HEK293 (cell line): ENCODE results near the gene GLDC.

ENCODE experiments used
- CTCF ChIA-PET: fragments of 350-600 bp; formaldehyde crosslinking; extraction: SDS; loops from one replicate; lab custom pipeline; 2021; ENCODE audit warnings: antibody characterized with exemption; lab: Yijun Ruan, JAX
- POLR2A ChIA-PET: fragments of 300-600 bp; formaldehyde crosslinking; extraction: SDS; loops from one replicate; lab custom pipeline; 2020; ENCODE audit warnings: antibody characterized with exemption, inconsistent platforms; lab: Yijun Ruan, JAX
- H3K27ac ChIP-seq: fragments of 200-500 bp; sonication (Bioruptor generic); 2 replicates; pipeline ENCODE4 v1.5.1; 2014; ENCODE audit warnings: low read depth, low read length, control low read depth, inconsistent platforms; ENCODE audit errors: extremely low read depth
- H3K36me3 ChIP-seq, 2 experiments: fragments of 200-500 bp in 1 of 2; sonication (Bioruptor generic) in 1 of 2; 1 replicate in 1 of 2; 2 replicates in 1 of 2; pipeline ENCODE4 v1.5.1; 2014 to 2017; ENCODE audit warnings: inconsistent platforms in 2 of 2, low read length in 2 of 2; ENCODE audit not compliant: control insufficient read depth in 2 of 2, insufficient read depth in 1 of 2
- H3K4me1 ChIP-seq: fragments of 200-500 bp; sonication (Bioruptor generic); 2 replicates; pipeline ENCODE4 v1.5.1; 2014; ENCODE audit warnings: mild to moderate bottlenecking, low read length, inconsistent platforms; ENCODE audit not compliant: control insufficient read depth, insufficient read depth
- H3K4me3 ChIP-seq: 2 replicates; pipeline ENCODE4 v1.5.1; 2011; ENCODE audit warnings: low read depth, mild to moderate bottlenecking, control low read depth, low read length, moderate library complexity
- H3K9me3 ChIP-seq: fragments of 200-500 bp; sonication (Bioruptor generic); 2 replicates; pipeline ENCODE4 v1.5.1; 2014; ENCODE audit warnings: low read depth, low read length, inconsistent platforms; ENCODE audit not compliant: control insufficient read depth, insufficient read depth
- GFI1B ChIP-seq: fragments of 450-650 bp; formaldehyde crosslinking; IDR thresholded peaks from 2 replicates; pipeline ENCODE4 v1.5.1; 2016; ENCODE audit warnings: missing biosample characterization, missing genetic modification characterization
- GLI2 ChIP-seq: fragments of 450-650 bp; formaldehyde crosslinking; IDR thresholded peaks from 2 replicates; pipeline ENCODE4; 2017; ENCODE audit warnings: missing biosample characterization, missing genetic modification characterization, low read depth, borderline replicate concordance
- RBAK ChIP-seq: fragments of 450-650 bp; formaldehyde crosslinking; IDR thresholded peaks from 2 replicates; pipeline ENCODE4 v1.5.1; 2016; ENCODE audit warnings: missing biosample characterization, missing genetic modification characterization
- SP7 ChIP-seq: fragments of 450-650 bp; formaldehyde crosslinking; IDR thresholded peaks from 2 replicates; pipeline ENCODE4 v1.5.1; 2016; ENCODE audit warnings: missing biosample characterization, missing genetic modification characterization
- ZNF133 ChIP-seq: fragments of 450-650 bp; formaldehyde crosslinking; IDR thresholded peaks from 2 replicates; pipeline ENCODE4 v1.5.1; 2016; ENCODE audit warnings: missing biosample characterization, missing genetic modification characterization
- ZNF138 ChIP-seq: fragments of 450-650 bp; formaldehyde crosslinking; IDR thresholded peaks from 2 replicates; pipeline ENCODE4 v1.5.1; 2016; ENCODE audit warnings: missing biosample characterization, missing genetic modification characterization, borderline replicate concordance
- ZNF16 ChIP-seq: fragments of 450-650 bp; formaldehyde crosslinking; IDR thresholded peaks from 2 replicates; pipeline ENCODE4 v1.5.1; 2016; ENCODE audit warnings: low read depth, missing biosample characterization, missing genetic modification characterization
- ZNF175 ChIP-seq: fragments of 450-650 bp; formaldehyde crosslinking; IDR thresholded peaks from 2 replicates; pipeline ENCODE4 v1.5.1; 2016; ENCODE audit warnings: missing biosample characterization, missing genetic modification characterization
- ZNF239 ChIP-seq: fragments of 450-650 bp; formaldehyde crosslinking; IDR thresholded peaks from 2 replicates; pipeline ENCODE4 v1.5.1; 2016; ENCODE audit warnings: missing biosample characterization, missing genetic modification characterization
- ZNF433 ChIP-seq: fragments of 450-650 bp; formaldehyde crosslinking; IDR thresholded peaks from 2 replicates; pipeline ENCODE4 v1.5.1; 2016; ENCODE audit warnings: missing biosample characterization, missing genetic modification characterization, low read depth
- ZNF510 ChIP-seq: fragments of 450-650 bp; formaldehyde crosslinking; IDR thresholded peaks from 2 replicates; pipeline ENCODE4 v1.5.1; 2018; ENCODE audit warnings: mild to moderate bottlenecking, missing genetic modification characterization, missing biosample characterization; ENCODE audit not compliant: insufficient replicate concordance
- ZNF701 ChIP-seq: fragments of 450-650 bp; formaldehyde crosslinking; IDR thresholded peaks from 2 replicates; pipeline ENCODE4 v1.5.1; 2016; ENCODE audit warnings: missing biosample characterization, missing genetic modification characterization
- ZNF704 ChIP-seq: fragments of 450-650 bp; formaldehyde crosslinking; IDR thresholded peaks from 2 replicates; pipeline ENCODE4 v1.5.1; 2016; ENCODE audit warnings: missing biosample characterization, missing genetic modification characterization
- TF ChIP-seq, protein P1 (sequence below): fragments of 450-650 bp; formaldehyde crosslinking; IDR thresholded peaks from 2 replicates; pipeline ENCODE4 v1.5.1; 2016; ENCODE audit warnings: missing biosample characterization, missing genetic modification characterization, borderline replicate concordance
- TF ChIP-seq, protein P2 (sequence below): fragments of 450-650 bp; formaldehyde crosslinking; optimal IDR thresholded peaks from 2 replicates; pipeline ENCODE3; 2016; ENCODE audit warnings: missing biosample characterization, mild to moderate bottlenecking, missing genetic modification characterization
- TF ChIP-seq, protein P3 (sequence below): fragments of 450-650 bp; formaldehyde crosslinking; IDR thresholded peaks from 2 replicates; pipeline ENCODE4 v1.5.1; 2016; ENCODE audit warnings: missing biosample characterization, missing genetic modification characterization
- TF ChIP-seq, protein P4 (sequence below): fragments of 450-650 bp; formaldehyde crosslinking; IDR thresholded peaks from 2 replicates; pipeline ENCODE4 v1.5.1; 2016; ENCODE audit warnings: missing biosample characterization, missing genetic modification characterization, borderline replicate concordance

GLDC gene

DNA sequence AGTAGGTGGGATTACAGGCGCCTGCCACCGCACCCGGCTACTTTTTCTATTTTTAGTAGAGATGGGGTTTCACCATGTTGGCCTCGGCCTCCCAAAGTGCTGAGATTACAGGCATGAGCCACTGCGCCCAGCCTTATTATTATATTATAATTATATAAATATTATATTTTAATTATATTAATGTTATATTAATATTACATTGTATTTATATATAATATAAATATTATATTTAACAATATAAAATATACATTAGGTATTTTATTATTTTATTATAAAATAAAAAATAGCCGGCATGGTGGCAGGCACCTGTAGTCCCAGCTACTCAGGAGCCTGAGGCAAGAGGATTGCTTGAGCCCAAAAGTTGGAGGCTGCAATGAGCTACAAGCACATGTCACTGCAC, 21.6 kb upstream of the GLDC start:
- no peaks in the 10 kb centered on the region for H3K36me3 ChIP-seq
- POLR2A ChIA-PET = interaction anchor here (1.0 kb wide), 1 partner anchor 15 kb away, joined by 3 read pairs; no protein-coding TSS in a partner anchor
- CTCF ChIA-PET = interaction anchor here (0.6 to 3.0 kb wide), 35 partner anchors 9 to 549 kb away, joined by 3 to 36 read pairs (median 4); partner anchors contain the start of gene GLDC
- H3K9me3 ChIP-seq = no peaks in the 10 kb centered on the region
- TF ChIP-seq, protein P1, sequence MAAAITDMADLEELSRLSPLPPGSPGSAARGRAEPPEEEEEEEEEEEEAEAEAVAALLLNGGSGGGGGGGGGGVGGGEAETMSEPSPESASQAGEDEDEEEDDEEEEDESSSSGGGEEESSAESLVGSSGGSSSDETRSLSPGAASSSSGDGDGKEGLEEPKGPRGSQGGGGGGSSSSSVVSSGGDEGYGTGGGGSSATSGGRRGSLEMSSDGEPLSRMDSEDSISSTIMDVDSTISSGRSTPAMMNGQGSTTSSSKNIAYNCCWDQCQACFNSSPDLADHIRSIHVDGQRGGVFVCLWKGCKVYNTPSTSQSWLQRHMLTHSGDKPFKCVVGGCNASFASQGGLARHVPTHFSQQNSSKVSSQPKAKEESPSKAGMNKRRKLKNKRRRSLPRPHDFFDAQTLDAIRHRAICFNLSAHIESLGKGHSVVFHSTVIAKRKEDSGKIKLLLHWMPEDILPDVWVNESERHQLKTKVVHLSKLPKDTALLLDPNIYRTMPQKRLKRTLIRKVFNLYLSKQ (tag by site-specific recombination) = no peak
- TF ChIP-seq GFI1B (no peak), ZNF16 (tag by site-specific recombination) (no peak), ZNF510 (tag by site-specific recombination) (no peak), ZNF175 (tag by site-specific recombination) (no peak), RBAK (tag by site-specific recombination) (no peak), ZNF704 (tag by site-specific recombination) (no peak), ZNF133 (no peak), ZNF138 (tag by site-specific recombination) (no peak), ZNF433 (no peak)
- TF ChIP-seq, protein P2, sequence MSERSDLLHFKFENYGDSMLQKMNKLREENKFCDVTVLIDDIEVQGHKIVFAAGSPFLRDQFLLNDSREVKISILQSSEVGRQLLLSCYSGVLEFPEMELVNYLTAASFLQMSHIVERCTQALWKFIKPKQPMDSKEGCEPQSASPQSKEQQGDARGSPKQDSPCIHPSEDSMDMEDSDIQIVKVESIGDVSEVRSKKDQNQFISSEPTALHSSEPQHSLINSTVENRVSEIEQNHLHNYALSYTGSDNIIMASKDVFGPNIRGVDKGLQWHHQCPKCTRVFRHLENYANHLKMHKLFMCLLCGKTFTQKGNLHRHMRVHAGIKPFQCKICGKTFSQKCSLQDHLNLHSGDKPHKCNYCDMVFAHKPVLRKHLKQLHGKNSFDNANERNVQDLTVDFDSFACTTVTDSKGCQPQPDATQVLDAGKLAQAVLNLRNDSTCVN = no peak
- TF ChIP-seq, protein P3, sequence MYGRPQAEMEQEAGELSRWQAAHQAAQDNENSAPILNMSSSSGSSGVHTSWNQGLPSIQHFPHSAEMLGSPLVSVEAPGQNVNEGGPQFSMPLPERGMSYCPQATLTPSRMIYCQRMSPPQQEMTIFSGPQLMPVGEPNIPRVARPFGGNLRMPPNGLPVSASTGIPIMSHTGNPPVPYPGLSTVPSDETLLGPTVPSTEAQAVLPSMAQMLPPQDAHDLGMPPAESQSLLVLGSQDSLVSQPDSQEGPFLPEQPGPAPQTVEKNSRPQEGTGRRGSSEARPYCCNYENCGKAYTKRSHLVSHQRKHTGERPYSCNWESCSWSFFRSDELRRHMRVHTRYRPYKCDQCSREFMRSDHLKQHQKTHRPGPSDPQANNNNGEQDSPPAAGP (tag by site-specific recombination) = no peak
- TF ChIP-seq, all 188 proteins: peak for 0
- H3K4me1 ChIP-seq = no peaks in the 10 kb centered on the region
- no peak overlapping the region for H3K27ac ChIP-seq
- H3K4me3 ChIP-seq = no peak overlapping the region

GRCh38 chr9:6665628-6666027, 20.1 kb upstream of the GLDC start:
- H3K27ac ChIP-seq = no peak overlapping the region
- no peaks in the 10 kb centered on the region for H3K9me3 ChIP-seq
- ChIA-PET POLR2A (no interaction called here), CTCF (interaction anchor here (0.6 to 3.0 kb wide), 4 partner anchors 9 to 162 kb away, joined by 3 to 36 read pairs (median 4); no protein-coding TSS in a partner anchor)
- no peak for TF ChIP-seq GLI2 (tag by site-specific recombination)
- TF ChIP-seq SP7 = no peak
- no peak for TF ChIP-seq ZNF239
- TF ChIP-seq, protein P4, sequence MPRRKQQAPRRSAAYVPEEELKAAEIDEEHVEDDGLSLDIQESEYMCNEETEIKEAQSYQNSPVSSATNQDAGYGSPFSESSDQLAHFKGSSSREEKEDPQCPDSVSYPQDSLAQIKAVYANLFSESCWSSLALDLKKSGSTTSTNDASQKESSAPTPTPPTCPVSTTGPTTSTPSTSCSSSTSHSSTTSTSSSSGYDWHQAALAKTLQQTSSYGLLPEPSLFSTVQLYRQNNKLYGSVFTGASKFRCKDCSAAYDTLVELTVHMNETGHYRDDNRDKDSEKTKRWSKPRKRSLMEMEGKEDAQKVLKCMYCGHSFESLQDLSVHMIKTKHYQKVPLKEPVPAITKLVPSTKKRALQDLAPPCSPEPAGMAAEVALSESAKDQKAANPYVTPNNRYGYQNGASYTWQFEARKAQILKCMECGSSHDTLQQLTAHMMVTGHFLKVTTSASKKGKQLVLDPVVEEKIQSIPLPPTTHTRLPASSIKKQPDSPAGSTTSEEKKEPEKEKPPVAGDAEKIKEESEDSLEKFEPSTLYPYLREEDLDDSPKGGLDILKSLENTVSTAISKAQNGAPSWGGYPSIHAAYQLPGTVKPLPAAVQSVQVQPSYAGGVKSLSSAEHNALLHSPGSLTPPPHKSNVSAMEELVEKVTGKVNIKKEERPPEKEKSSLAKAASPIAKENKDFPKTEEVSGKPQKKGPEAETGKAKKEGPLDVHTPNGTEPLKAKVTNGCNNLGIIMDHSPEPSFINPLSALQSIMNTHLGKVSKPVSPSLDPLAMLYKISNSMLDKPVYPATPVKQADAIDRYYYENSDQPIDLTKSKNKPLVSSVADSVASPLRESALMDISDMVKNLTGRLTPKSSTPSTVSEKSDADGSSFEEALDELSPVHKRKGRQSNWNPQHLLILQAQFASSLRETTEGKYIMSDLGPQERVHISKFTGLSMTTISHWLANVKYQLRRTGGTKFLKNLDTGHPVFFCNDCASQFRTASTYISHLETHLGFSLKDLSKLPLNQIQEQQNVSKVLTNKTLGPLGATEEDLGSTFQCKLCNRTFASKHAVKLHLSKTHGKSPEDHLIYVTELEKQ (tag by site-specific recombination) = no peak
- TF ChIP-seq ZNF701 = no peak
- H3K36me3 ChIP-seq = no peaks in the 10 kb centered on the region
- H3K4me1 ChIP-seq = no peaks in the 10 kb centered on the region
- H3K4me3 ChIP-seq = no peak overlapping the region
